ENCODE results near the gene CTSA. TPM values are rescaled to one million over a fixed set of nuclear protein-coding genes. Genes with fewer than 3 reads are reported as not detected.

Gene CTSA
- total RNA-seq, 1 donor from 2014 or later = 69.0 TPM

DNA sequence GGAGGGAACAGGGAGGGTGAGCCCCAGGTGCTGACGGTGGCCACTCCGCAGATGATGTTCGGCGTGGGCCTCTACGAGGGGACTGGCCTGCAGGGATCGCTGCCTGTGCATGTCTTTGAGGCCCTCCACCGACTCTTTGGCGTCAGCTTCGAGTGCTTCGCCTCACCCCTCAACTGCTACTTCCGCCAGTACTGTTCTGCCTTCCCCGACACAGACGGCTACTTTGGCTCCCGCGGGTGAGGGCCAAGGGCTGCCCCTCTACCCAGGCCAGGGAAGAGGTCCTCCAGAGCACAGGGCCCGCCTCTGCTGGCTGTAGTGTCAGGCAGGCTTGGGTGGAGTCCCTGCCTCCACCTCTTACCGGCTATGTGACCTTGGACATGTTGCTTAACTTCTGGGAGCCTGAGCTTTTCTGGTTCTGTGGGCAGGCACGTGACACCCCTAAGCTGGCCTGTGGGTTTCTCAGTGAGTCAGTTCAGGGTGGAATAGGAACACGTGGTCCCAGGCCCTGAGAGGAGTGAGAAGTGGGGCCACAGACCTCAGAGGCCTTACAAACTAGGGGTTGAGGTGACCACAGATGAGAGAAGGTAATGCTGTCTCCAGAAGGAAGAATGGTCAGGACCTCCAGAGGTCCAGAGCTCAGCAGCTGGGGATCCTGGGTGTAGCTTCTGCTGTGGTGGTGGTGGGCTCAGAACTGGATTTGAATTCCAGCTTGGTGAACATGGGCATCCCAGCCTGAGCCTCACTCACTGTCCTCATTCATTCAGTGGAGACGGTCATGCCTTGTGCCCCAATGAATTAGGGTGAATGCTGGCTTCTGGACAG lies 55.2 kb downstream of the CTSA start:
- no peak overlapping the region for H3K4me3 ChIP-seq (ENCODE audit: insufficient read depth, low read depth, low read length)
- H3K9ac ChIP-seq (ENCODE audit: low read length) = no peak overlapping the region
- peak; percentile 23 for DNase-seq (ENCODE audit: low read depth)
- Mint-ChIP-seq H3K9me3 (ENCODE audit: unreplicated experiment) (no peaks in the 10 kb centered on the region), H3K4me3 (ENCODE audit: unreplicated experiment) (no peak overlapping the region), H3K27me3 (ENCODE audit: low read depth, unreplicated experiment) (no peaks in the 10 kb centered on the region), H3K4me1 (ENCODE audit: low read depth, unreplicated experiment) (peaks cover 8% of the 10 kb centered on the region), H3K36me3 (ENCODE audit: low read depth, unreplicated experiment) (peaks cover 33% of the 10 kb centered on the region), H3K27ac (ENCODE audit: unreplicated experiment) (no peak overlapping the region)
- H3K9me3 ChIP-seq (ENCODE audit: insufficient read depth, low read depth, low read length) = no peaks in the 10 kb centered on the region
- H3K4me2 ChIP-seq (ENCODE audit: low read length) = no peak overlapping the region
- H4K20me1 ChIP-seq (ENCODE audit: insufficient read depth, low read length) = peaks cover 22% of the 10 kb centered on the region
- FAIRE-seq = no peak
- H3K4me1 ChIP-seq (ENCODE audit: insufficient read depth, low read length) = peaks cover 4% of the 10 kb centered on the region
- no peaks in the 10 kb centered on the region for H3K79me2 ChIP-seq (ENCODE audit: insufficient read depth, low read length)
- TF ChIP-seq EZH2 (IDR thresholded peaks at IDR 0.05; ENCODE audit: insufficient read depth, low read length) (no peak), CTCF (IDR thresholded peaks at IDR 0.05; ENCODE audit: insufficient read depth, low read depth, low read length) (no peak)
- no peaks in the 10 kb centered on the region for H3K27me3 ChIP-seq (ENCODE audit: insufficient read depth, low read length)
- H2AFZ ChIP-seq (ENCODE audit: low read depth, low read length) = no peak overlapping the region
- no peak overlapping the region for H3K27ac ChIP-seq (ENCODE audit: low read depth, low read length)
- H3K36me3 ChIP-seq (ENCODE audit: insufficient read depth, low read length) = peaks cover 36% of the 10 kb centered on the region

GRCh38 chr20:45947110-45947866 lies 56.2 kb downstream of the CTSA start:
- Histone ChIP-seq H3K9me3 (ENCODE audit: insufficient read depth, low read depth, low read length) (no peaks in the 10 kb centered on the region), H3K4me1 (ENCODE audit: insufficient read depth, low read length) (peaks cover 4% of the 10 kb centered on the region), H2AFZ (ENCODE audit: low read depth, low read length) (no peak overlapping the region), H3K9ac (ENCODE audit: low read length) (no peak overlapping the region), H3K27me3 (ENCODE audit: insufficient read depth, low read length) (no peaks in the 10 kb centered on the region), H3K4me2 (ENCODE audit: low read length) (no peak overlapping the region), H3K27ac (ENCODE audit: low read depth, low read length) (no peak overlapping the region), H4K20me1 (ENCODE audit: insufficient read depth, low read length) (peaks cover 22% of the 10 kb centered on the region), H3K36me3 (ENCODE audit: insufficient read depth, low read length) (peaks cover 42% of the 10 kb centered on the region), H3K4me3 (ENCODE audit: insufficient read depth, low read depth, low read length) (no peak overlapping the region), H3K79me2 (ENCODE audit: insufficient read depth, low read length) (no peaks in the 10 kb centered on the region)
- Mint-ChIP-seq H3K4me3 (ENCODE audit: unreplicated experiment) (no peak overlapping the region), H3K9me3 (ENCODE audit: unreplicated experiment) (no peaks in the 10 kb centered on the region), H3K4me1 (ENCODE audit: low read depth, unreplicated experiment) (peaks cover 10% of the 10 kb centered on the region), H3K27me3 (ENCODE audit: low read depth, unreplicated experiment) (no peaks in the 10 kb centered on the region), H3K27ac (ENCODE audit: unreplicated experiment) (no peak overlapping the region), H3K36me3 (ENCODE audit: low read depth, unreplicated experiment) (peaks cover 40% of the 10 kb centered on the region)
- DNase-seq (ENCODE audit: low read depth) (no peak), FAIRE-seq (no peak)
- TF ChIP-seq EZH2 (IDR thresholded peaks at IDR 0.05; ENCODE audit: insufficient read depth, low read length) (no peak), CTCF (IDR thresholded peaks at IDR 0.05; ENCODE audit: insufficient read depth, low read depth, low read length) (no peak)

All from astrocyte (in vitro differentiated cells and primary cell).